Smooth muscle cell (in vitro differentiated cells): ENCODE data around the gene SLCO2A1. TPM values are rescaled to one million over a fixed set of nuclear protein-coding genes. Genes with fewer than 3 reads are reported as not detected.

Experiments used
- DNase-seq: peaks from one replicate; lab custom pipeline; 2025; ENCODE audit not compliant: unreplicated experiment; lab: John Stamatoyannopoulos, UW
- H2AFZ ChIP-seq: fragments of 200-600 bp; sonication (generic); 2 replicates; pipeline ENCODE4 v1.6.0; 2016; ENCODE audit warnings: antibody characterized with exemption, low read depth, mild to moderate bottlenecking
- H3F3A ChIP-seq: fragments of 200-600 bp; sonication (generic); 2 replicates; pipeline ENCODE4 v1.6.0; 2017; ENCODE audit warnings: antibody characterized with exemption, low read depth
- H3K27ac ChIP-seq: fragments of 200-600 bp; sonication (generic); 2 replicates; pipeline ENCODE4 v1.5.1; 2016; ENCODE audit warnings: low read depth, mild to moderate bottlenecking
- H3K27me3 ChIP-seq: fragments of 200-600 bp; sonication (generic); 2 replicates; pipeline ENCODE4 v1.6.1; 2016; ENCODE audit warnings: low read depth, mild to moderate bottlenecking
- H3K36me3 ChIP-seq: fragments of 200-600 bp; sonication (generic); 2 replicates; pipeline ENCODE4 v1.5.1; 2016; ENCODE audit warnings: low read depth
- H3K4me1 ChIP-seq: fragments of 200-600 bp; sonication (generic); 2 replicates; pipeline ENCODE4 v1.5.1; 2016; ENCODE audit warnings: low read depth
- H3K4me2 ChIP-seq: fragments of 200-600 bp; sonication (generic); 2 replicates; pipeline ENCODE4 v1.6.0; 2016; ENCODE audit warnings: mild to moderate bottlenecking
- H3K4me3 ChIP-seq: fragments of 200-600 bp; sonication (generic); 2 replicates; pipeline ENCODE4 v1.5.1; 2016; ENCODE audit warnings: mild to moderate bottlenecking
- H3K79me2 ChIP-seq: fragments of 200-600 bp; sonication (generic); 2 replicates; pipeline ENCODE4 v1.6.0; 2016; ENCODE audit warnings: low read depth, mild to moderate bottlenecking
- H3K9ac ChIP-seq: fragments of 200-600 bp; sonication (generic); 2 replicates; pipeline ENCODE4 v1.6.0; 2016; ENCODE audit warnings: low read depth
- H3K9me3 ChIP-seq: fragments of 200-600 bp; sonication (generic); replicated peaks from 2 replicates; pipeline ENCODE4 v1.5.1; 2016; ENCODE audit warnings: low read depth
- H4K20me1 ChIP-seq: fragments of 200-600 bp; sonication (generic); 2 replicates; pipeline ENCODE4 v1.6.0; 2016; ENCODE audit warnings: low read depth
- WGBS: methylation state at CpG from one replicate; pipeline ENCODE4 v1.1.7; 2016; ENCODE audit warnings: low lambda C conversion rate; 5-methylcytosine and 5-hydroxymethylcytosine counted together
- polyA plus RNA-seq: library from polyadenylated mRNA; unstranded; fragments of >200 nt; fragmentation: Nextera tagmentation; extraction: Ambion mirVana; gene quantifications from 2 replicates; pipeline ENCODE4 v1.2.1, GENCODE V29; 2016
- total RNA-seq: library from RNA; depleted of rRNA; stranded (reverse); fragments of >200 nt; gene quantifications from 2 replicates; pipeline ENCODE4 v1.2.3, GENCODE V29; 2014
- TF ChIP-seq, protein P1 (sequence below): fragments of 200-600 bp; sonication (generic); IDR thresholded peaks from 2 replicates; pipeline ENCODE4 v1.5.1; 2017; ENCODE audit warnings: borderline replicate concordance, mild to moderate bottlenecking, antibody characterized with exemption; ENCODE audit not compliant: insufficient read depth, poor library complexity, severe bottlenecking

The SLCO2A1 gene
- total and polyA plus RNA-seq, 2 experiments from 2014 or later, result 7.7 to 14.2 TPM

- Histone ChIP-seq H3K36me3 (no peaks in the 10 kb centered on the region), H3K27ac (no peak overlapping the region), H3K4me2 (no peak overlapping the region), H3K79me2 (no peaks in the 10 kb centered on the region), H4K20me1 (no peaks in the 10 kb centered on the region), H3K9me3 (no peaks in the 10 kb centered on the region), H3K9ac (no peak overlapping the region), H3K27me3 (no peaks in the 10 kb centered on the region), H3K4me3 (no peak overlapping the region), H2AFZ (no peak overlapping the region), H3F3A (no peaks in the 10 kb centered on the region), H3K4me1 (no peaks in the 10 kb centered on the region)
- no peak for DNase-seq
- 66% methylated on average over 9 of the region's 9 CpGs for WGBS
- TF ChIP-seq, protein P1, sequence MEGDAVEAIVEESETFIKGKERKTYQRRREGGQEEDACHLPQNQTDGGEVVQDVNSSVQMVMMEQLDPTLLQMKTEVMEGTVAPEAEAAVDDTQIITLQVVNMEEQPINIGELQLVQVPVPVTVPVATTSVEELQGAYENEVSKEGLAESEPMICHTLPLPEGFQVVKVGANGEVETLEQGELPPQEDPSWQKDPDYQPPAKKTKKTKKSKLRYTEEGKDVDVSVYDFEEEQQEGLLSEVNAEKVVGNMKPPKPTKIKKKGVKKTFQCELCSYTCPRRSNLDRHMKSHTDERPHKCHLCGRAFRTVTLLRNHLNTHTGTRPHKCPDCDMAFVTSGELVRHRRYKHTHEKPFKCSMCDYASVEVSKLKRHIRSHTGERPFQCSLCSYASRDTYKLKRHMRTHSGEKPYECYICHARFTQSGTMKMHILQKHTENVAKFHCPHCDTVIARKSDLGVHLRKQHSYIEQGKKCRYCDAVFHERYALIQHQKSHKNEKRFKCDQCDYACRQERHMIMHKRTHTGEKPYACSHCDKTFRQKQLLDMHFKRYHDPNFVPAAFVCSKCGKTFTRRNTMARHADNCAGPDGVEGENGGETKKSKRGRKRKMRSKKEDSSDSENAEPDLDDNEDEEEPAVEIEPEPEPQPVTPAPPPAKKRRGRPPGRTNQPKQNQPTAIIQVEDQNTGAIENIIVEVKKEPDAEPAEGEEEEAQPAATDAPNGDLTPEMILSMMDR, result no peak
These were observed 30.2 kb upstream of the SLCO2A1 start for GRCh38 chr3:134059671-134060560.

DNA sequence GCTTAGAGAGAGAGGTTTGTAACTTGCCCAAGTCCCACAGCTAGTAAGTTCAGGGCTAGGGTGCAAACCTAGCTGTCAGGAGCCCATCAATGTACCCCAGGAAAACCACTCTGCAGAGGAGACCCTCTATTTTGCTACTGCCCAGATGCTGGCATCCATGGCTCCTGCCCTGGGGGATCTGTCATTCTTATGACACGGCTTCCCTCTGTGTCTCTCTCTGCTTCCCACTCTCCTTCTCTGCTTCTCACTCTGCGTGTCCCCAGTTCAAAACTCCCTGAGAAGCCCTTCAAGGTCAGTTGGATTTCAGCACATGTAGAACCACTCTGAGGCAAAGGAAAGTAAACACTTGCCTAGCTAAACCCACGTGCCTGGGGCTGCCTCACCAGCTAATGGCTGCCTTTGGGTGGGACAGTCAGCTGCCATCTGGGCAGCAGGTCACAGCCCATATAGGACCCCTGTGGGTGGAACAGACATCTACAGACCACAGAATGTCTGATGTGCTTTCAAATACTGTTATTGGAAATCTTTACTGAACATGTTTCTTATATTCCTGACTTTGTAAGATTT is 29.4 kb upstream of the SLCO2A1 start:
- no peaks in the 10 kb centered on the region for H3K36me3 ChIP-seq
- H3K4me1 ChIP-seq, result no peaks in the 10 kb centered on the region
- WGBS, result 85% methylated on average over 3 of the region's 3 CpGs
- no peaks in the 10 kb centered on the region for H3F3A ChIP-seq
- no peaks in the 10 kb centered on the region for H3K79me2 ChIP-seq
- H3K9ac ChIP-seq, result no peak overlapping the region
- no peaks in the 10 kb centered on the region for H3K27me3 ChIP-seq
- H3K9me3 ChIP-seq, result no peaks in the 10 kb centered on the region
- H3K4me3 ChIP-seq, result no peak overlapping the region
- no peak overlapping the region for H2AFZ ChIP-seq
- H3K4me2 ChIP-seq, result no peak overlapping the region
- H3K27ac ChIP-seq, result no peak overlapping the region
- TF ChIP-seq, protein P1, result no peak
- DNase-seq, result no peak
- no peaks in the 10 kb centered on the region for H4K20me1 ChIP-seq

DNA sequence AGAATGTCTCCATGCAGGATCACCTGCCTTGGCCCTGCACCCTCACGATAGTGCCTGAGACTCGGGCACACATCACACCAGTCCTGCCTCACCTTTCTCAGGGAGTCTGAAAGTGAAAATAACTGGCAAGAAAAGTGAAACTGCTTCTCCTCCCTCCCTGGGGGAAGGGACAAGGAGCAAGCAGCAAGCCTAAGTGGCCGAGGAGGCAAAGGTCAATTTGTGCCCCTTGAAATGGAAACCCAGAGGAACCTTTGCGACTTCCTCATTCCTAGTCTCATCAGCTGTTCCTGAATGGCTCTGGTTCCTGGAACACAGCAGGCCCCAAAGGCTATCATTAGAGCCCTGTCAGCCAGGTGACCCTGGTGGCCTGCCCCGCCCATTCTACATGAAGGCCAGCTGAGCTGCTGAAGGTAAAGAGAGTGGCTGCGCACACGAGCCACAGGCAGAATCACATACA is 28.0 kb upstream of the SLCO2A1 start:
- Histone ChIP-seq H3K9me3 (no peaks in the 10 kb centered on the region), H3K4me2 (no peak overlapping the region), H4K20me1 (no peaks in the 10 kb centered on the region), H3F3A (no peaks in the 10 kb centered on the region), H3K27me3 (no peaks in the 10 kb centered on the region), H3K27ac (no peak overlapping the region), H3K36me3 (no peaks in the 10 kb centered on the region), H3K4me1 (no peaks in the 10 kb centered on the region), H3K79me2 (no peaks in the 10 kb centered on the region), H3K4me3 (no peak overlapping the region), H2AFZ (no peak overlapping the region), H3K9ac (no peak overlapping the region)
- no peak for DNase-seq
- TF ChIP-seq, protein P1, result no peak
- WGBS, result 82% methylated on average over 7 of the region's 7 CpGs
